Peyer's patch (tissue), 4 donors: ENCODE measurements around the gene AQP6. TPM values are rescaled to one million over a fixed set of nuclear protein-coding genes. Genes with fewer than 3 reads are reported as not detected.

ENCODE experiments used
- DNase-seq, 3 donors: peaks; one replicate each; pipeline ENCODE4 v3.0.0-alpha.2; 2017 to 2019
- H3K27ac ChIP-seq, 4 donors: fragments of 200-600 bp; sonication (generic); one replicate each; pipeline ENCODE4 v1.5.1; 2016 to 2019
- H3K27me3 ChIP-seq, 2 donors: fragments of 200-600 bp; sonication (generic); one replicate each; pipeline ENCODE4 v1.5.1; 2019
- H3K36me3 ChIP-seq, 3 donors: fragments of 200-600 bp; sonication (generic); one replicate each; pipeline ENCODE4 v1.5.1; 2016 to 2019
- H3K4me1 ChIP-seq, 4 donors: fragments of 200-600 bp; sonication (generic); one replicate each; pipeline ENCODE4 v1.5.1; 2016 to 2019
- H3K4me3 ChIP-seq, 4 donors: fragments of 200-600 bp; sonication (generic); 1 replicate in 3 of 4; 2 replicates in 1 of 4; pipeline ENCODE4 v1.5.1; 2016 to 2019; ENCODE audit warnings: mild to moderate bottlenecking in 1 of 4
- H3K9me3 ChIP-seq, 4 donors: fragments of 200-600 bp; sonication (generic); one replicate each; pipeline ENCODE4 v1.5.1; 2016 to 2019; ENCODE audit warnings: mild to moderate bottlenecking in 1 of 4
- POLR2A ChIP-seq, 2 donors: fragments of 450-650 bp; IDR thresholded peaks; one replicate each; pipeline ENCODE4 v1.5.1; 2017; ENCODE audit warnings: antibody characterized with exemption in 2 of 2, mild to moderate bottlenecking in 2 of 2, moderate library complexity in 2 of 2
- total RNA-seq, 4 donors: library from RNA; depleted of rRNA; stranded (reverse); fragments of >200 nt; gene quantifications; one replicate each; pipeline ENCODE4 v1.1.0, GENCODE V29; 2016
- TF ChIP-seq, protein P1 (sequence below), 6 experiments: fragments of 450-650 bp in 4 of 6; fragments of 200-600 bp in 2 of 6; sonication (generic) in 1 of 6; IDR thresholded peaks; one replicate each; pipeline ENCODE4 v1.5.1; 2017 to 2019; ENCODE audit warnings: antibody characterized with exemption in 6 of 6, mild to moderate bottlenecking in 3 of 6, moderate library complexity in 1 of 6

The AQP6 gene, protein sequence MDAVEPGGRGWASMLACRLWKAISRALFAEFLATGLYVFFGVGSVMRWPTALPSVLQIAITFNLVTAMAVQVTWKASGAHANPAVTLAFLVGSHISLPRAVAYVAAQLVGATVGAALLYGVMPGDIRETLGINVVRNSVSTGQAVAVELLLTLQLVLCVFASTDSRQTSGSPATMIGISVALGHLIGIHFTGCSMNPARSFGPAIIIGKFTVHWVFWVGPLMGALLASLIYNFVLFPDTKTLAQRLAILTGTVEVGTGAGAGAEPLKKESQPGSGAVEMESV
- total RNA-seq: not detected

DNA sequence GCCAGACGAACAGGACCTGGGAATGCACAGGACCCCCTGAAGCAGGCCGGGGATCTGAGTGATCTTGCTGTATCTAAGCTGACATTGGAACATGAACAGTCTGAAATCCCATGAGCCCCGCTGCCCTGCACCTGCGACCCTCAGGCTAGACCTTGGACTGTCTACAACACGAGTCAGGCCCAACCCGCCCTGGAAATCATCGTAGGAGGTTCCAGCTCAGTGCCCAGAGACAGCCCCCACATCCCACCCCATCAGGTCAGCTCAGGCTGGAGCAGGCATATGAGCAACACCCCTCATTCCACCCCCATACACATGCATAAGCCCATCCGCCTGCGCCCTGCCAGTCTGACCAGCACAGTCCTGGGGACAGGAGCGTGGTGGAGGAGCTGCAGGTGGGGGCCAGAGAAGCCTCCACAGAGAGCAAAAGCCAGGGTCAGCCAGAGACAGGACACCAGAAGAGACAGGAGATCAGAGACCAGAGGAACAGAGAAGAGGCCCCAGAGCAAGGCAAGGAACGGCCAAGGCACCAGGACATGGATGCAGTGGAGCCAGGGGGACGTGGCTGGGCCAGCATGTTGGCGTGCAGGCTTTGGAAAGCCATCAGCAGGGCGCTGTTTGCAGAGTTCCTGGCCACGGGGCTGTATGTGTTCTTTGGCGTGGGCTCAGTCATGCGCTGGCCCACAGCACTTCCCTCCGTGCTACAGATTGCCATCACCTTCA, at the start of gene AQP6:
Gene AQP6 (plus strand): TSS at position 307 of the 720 bp plus-strand sequence. CDS start 227 bp downstream, at position 534.
- TF ChIP-seq, protein P1, sequence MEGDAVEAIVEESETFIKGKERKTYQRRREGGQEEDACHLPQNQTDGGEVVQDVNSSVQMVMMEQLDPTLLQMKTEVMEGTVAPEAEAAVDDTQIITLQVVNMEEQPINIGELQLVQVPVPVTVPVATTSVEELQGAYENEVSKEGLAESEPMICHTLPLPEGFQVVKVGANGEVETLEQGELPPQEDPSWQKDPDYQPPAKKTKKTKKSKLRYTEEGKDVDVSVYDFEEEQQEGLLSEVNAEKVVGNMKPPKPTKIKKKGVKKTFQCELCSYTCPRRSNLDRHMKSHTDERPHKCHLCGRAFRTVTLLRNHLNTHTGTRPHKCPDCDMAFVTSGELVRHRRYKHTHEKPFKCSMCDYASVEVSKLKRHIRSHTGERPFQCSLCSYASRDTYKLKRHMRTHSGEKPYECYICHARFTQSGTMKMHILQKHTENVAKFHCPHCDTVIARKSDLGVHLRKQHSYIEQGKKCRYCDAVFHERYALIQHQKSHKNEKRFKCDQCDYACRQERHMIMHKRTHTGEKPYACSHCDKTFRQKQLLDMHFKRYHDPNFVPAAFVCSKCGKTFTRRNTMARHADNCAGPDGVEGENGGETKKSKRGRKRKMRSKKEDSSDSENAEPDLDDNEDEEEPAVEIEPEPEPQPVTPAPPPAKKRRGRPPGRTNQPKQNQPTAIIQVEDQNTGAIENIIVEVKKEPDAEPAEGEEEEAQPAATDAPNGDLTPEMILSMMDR (IDR thresholded peaks at IDR 0.05): no peak
- no peak for TF ChIP-seq POLR2A (IDR thresholded peaks at IDR 0.05)
- Histone ChIP-seq H3K9me3 (no peaks in the 10 kb centered on the region), H3K4me3 (no peak within 1 kb of the TSS), H3K4me1 (peaks cover 0 to 14% (median 0%) of the 10 kb centered on the region in 4 donors), H3K36me3 (no peaks in the 10 kb centered on the region), H3K27me3 (no peaks in the 10 kb centered on the region), H3K27ac (no peak within 1 kb of the TSS)
- peak in 1 of 3 donors; percentile 23 for DNase-seq

DNA sequence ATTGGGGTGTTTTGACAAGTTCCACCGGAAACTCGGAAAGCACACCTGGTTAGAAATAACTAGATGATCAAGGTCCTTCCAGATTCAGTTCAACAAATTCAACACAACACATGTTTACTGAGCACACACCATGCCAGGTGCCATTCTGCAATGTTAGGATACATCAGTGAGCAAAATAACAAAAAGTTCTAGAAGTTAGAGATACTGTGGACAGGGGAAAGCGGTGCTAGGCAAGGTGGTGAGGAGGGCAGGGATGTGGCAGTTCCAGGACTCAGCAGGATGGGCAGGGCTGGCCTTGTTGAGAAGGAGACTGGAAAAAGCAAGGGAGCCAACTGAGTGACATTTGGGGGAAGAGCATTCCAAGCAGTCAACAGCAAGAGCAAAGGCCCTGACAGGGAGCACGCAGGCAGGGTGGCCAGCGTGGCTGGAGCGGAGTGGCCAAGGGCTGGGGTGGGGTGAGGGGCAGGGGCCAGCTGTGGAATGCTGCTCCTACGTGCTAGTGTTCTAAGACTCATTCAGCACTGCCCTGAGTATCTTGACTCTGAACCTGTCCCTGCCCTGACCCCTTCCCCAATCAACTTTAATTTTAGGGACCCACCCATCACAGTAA, 49.6 kb upstream of the AQP6 start:
- Histone ChIP-seq H3K36me3 (no peaks in the 10 kb centered on the region), H3K27ac (peak overlapping the region in 1 of 4 donors; percentile 9), H3K4me1 (no peaks in the 10 kb centered on the region), H3K27me3 (no peaks in the 10 kb centered on the region), H3K4me3 (no peak overlapping the region), H3K9me3 (no peaks in the 10 kb centered on the region)
- TF ChIP-seq POLR2A (IDR thresholded peaks at IDR 0.05): no peak
- TF ChIP-seq, protein P1 (IDR thresholded peaks at IDR 0.05): no peak
- no peak for DNase-seq

DNA sequence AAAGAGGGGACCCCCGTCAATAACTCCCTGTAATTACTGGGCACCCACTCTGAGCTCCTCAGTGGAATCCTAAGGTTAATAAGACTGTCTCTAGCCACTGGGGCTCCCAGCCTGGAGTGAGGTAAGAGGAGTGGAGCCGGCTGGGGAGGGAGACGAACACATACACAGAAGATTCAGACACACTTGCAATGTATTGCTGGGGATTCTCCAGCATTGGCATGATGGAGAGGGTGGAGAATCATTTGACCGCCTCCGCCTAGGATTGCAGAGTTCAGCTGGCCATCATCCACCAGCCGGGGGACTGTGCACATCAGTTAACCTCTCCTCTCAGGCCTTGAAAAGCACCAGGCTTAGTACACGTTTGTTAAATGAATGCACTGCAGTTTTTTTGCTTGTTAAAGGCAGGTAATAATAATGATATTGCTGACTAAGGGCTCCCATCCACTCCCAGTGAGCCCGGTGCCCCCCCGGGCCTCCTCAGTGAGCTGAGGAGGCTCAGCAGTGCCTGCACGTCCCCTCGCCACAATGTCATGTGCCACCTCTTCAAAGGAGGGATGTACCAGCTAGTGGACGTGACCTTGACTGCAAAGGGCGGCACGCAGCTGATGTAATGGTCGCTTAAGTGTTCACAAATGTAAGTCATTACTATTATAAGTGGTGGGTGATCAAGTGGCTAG, 48.7 kb upstream of the AQP6 start:
- TF ChIP-seq, protein P1 (IDR thresholded peaks at IDR 0.05): no peak
- no peak overlapping the region for H3K27ac ChIP-seq
- H3K27me3 ChIP-seq: no peaks in the 10 kb centered on the region
- no peaks in the 10 kb centered on the region for H3K36me3 ChIP-seq
- no peaks in the 10 kb centered on the region for H3K9me3 ChIP-seq
- DNase-seq: peak in 1 of 3 donors; percentile 29
- no peak overlapping the region for H3K4me3 ChIP-seq
- no peaks in the 10 kb centered on the region for H3K4me1 ChIP-seq

DNA sequence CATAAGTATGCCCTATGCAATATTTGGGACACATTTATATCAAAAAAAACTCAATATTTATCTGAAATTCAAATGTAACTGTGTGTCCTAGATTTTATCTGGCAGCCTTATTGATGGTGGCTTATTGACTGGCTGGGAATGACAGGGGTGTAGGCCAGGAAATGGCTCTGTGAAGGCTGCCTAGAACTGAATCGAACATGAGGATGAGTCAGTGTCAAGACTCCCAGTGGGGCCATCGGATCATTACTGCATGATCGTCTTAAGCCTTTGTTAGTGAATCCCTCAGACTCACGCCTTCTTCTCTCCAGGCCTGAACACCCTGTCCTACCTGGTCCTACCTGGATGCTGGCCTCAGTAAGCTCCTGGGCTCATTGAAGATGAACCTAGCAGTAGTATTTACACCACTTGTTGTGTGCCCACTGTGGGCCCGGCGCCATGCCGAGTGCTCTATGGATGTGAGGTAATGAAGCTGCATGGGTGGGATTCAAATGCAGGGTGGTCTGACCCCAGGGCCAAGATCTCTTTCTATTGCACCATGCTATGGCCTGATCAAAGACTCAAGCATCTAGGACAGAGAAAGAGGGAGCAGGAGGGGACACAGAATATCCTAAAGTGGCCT, 48.0 kb upstream of the AQP6 start:
- no peaks in the 10 kb centered on the region for H3K9me3 ChIP-seq
- TF ChIP-seq POLR2A (IDR thresholded peaks at IDR 0.05): no peak
- TF ChIP-seq, protein P1 (IDR thresholded peaks at IDR 0.05): no peak
- H3K36me3 ChIP-seq: no peaks in the 10 kb centered on the region
- no peaks in the 10 kb centered on the region for H3K4me1 ChIP-seq
- DNase-seq: peak in 1 of 3 donors; percentile 7
- H3K4me3 ChIP-seq: no peak overlapping the region
- no peak overlapping the region for H3K27ac ChIP-seq
- no peaks in the 10 kb centered on the region for H3K27me3 ChIP-seq
